Neural progenitor cell (in vitro differentiated cells): ENCODE data around the gene TFPT.

Experiments
- EZH2 ChIP-seq: fragments of 200-600 bp; sonication (generic); IDR thresholded peaks from 2 replicates; pipeline ENCODE4 v1.6.1; 2017; ENCODE audit warnings: antibody characterized with exemption, mild to moderate bottlenecking, moderate library complexity
- EZH2phosphoT487 ChIP-seq: fragments of 200-600 bp; sonication (generic); IDR thresholded peaks from 2 replicates; pipeline ENCODE4 v1.6.1; 2017; ENCODE audit warnings: antibody characterized with exemption
- TF ChIP-seq, protein P1 (sequence below): fragments of 200-600 bp; sonication (generic); IDR thresholded peaks from 2 replicates; pipeline ENCODE4 v1.5.1; 2017; ENCODE audit warnings: antibody characterized with exemption, mild to moderate bottlenecking

DNA sequence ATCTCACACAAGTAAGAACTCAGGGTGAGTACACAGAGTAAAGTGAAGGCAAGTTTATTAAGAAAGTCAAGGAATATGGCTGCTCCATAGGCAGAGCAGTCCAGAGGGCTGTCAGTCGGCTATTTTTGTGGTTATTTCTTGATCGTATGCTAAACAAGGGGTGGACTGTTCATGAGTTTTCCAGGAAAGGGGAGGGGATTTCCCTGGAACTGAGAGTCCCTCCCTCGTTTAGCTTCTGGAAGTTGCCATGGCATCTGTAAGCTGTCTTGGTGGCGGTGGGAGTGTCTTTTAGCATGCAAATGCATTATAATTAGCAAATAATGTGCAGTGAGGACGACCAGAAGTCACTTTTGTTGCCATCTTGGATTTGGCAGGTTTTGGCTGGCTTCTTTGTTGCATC lies 46.0 kb downstream of the TFPT start:
- TF ChIP-seq, protein P1, sequence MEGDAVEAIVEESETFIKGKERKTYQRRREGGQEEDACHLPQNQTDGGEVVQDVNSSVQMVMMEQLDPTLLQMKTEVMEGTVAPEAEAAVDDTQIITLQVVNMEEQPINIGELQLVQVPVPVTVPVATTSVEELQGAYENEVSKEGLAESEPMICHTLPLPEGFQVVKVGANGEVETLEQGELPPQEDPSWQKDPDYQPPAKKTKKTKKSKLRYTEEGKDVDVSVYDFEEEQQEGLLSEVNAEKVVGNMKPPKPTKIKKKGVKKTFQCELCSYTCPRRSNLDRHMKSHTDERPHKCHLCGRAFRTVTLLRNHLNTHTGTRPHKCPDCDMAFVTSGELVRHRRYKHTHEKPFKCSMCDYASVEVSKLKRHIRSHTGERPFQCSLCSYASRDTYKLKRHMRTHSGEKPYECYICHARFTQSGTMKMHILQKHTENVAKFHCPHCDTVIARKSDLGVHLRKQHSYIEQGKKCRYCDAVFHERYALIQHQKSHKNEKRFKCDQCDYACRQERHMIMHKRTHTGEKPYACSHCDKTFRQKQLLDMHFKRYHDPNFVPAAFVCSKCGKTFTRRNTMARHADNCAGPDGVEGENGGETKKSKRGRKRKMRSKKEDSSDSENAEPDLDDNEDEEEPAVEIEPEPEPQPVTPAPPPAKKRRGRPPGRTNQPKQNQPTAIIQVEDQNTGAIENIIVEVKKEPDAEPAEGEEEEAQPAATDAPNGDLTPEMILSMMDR, result no peak
- TF ChIP-seq EZH2phosphoT487 (no peak), EZH2 (no peak)
